Keratinocyte (primary cell): Measurements from ENCODE around the gene GREM2. TPM values are rescaled to one million over a fixed set of nuclear protein-coding genes. Genes with fewer than 3 reads are reported as not detected.
A peak's percentile ranks its signal among the peaks of the same experiment; 100 is the strongest.

Experiments used
- DNase-seq: peaks from one replicate; pipeline ENCODE4 v3.0.0-alpha.2; 2011; ENCODE audit warnings: low read depth, missing footprints, low spot score
- FAIRE-seq: peaks from 2 replicates; lab custom pipeline; 2011; peaks lifted over from hg19 to GRCh38; lab: Jason Lieb, UNC
- H2AFZ ChIP-seq: 2 replicates; pipeline ENCODE4 v1.6.0; 2012; ENCODE audit warnings: low read length, control low read depth, inconsistent platforms; ENCODE audit not compliant: control insufficient read depth
- H3K27ac ChIP-seq: 2 replicates; pipeline ENCODE4 v1.5.1; 2011; ENCODE audit warnings: low read length; ENCODE audit not compliant: control insufficient read depth, insufficient read depth
- H3K27me3 ChIP-seq: 3 replicates; pipeline ENCODE4 v1.6.0; 2011; ENCODE audit warnings: low read length; ENCODE audit not compliant: control insufficient read depth, insufficient read depth; ENCODE audit errors: extremely low read depth
- H3K36me3 ChIP-seq, 2 experiments: 2 replicates in 1 of 2; 3 replicates in 1 of 2; pipeline ENCODE4 v1.5.1; 2011; ENCODE audit warnings: low read length in 2 of 2, mild to moderate bottlenecking in 1 of 2; ENCODE audit not compliant: control insufficient read depth in 2 of 2, insufficient read depth in 2 of 2; ENCODE audit errors: extremely low read depth in 1 of 2
- H3K4me1 ChIP-seq: 3 replicates; pipeline ENCODE4 v1.5.1; 2011; ENCODE audit warnings: low read length; ENCODE audit not compliant: control insufficient read depth, insufficient read depth; ENCODE audit errors: extremely low read depth
- H3K4me2 ChIP-seq: 3 replicates; pipeline ENCODE4 v1.6.0; 2011; ENCODE audit warnings: low read depth, low read length; ENCODE audit not compliant: control insufficient read depth, insufficient read depth; ENCODE audit errors: extremely low read depth
- H3K4me3 ChIP-seq, 3 experiments: fragments of 200-600 bp in 1 of 3; sonication (generic) in 1 of 3; 2 replicates in 2 of 3; 3 replicates in 1 of 3; pipeline ENCODE4 v1.5.1; 2011 to 2016; ENCODE audit warnings: low read length in 3 of 3, mild to moderate bottlenecking in 3 of 3, control low read depth in 2 of 3, inconsistent platforms in 1 of 3, low read depth in 1 of 3, mixed read lengths in 1 of 3, mixed run types in 1 of 3, moderate library complexity in 1 of 3; ENCODE audit not compliant: control insufficient read depth in 2 of 3, insufficient read depth in 2 of 3; ENCODE audit errors: extremely low read depth in 1 of 3
- H3K79me2 ChIP-seq: 2 replicates; pipeline ENCODE4 v1.6.0; 2012; ENCODE audit warnings: low read length; ENCODE audit not compliant: control insufficient read depth, insufficient read depth
- H3K9ac ChIP-seq: 3 replicates; pipeline ENCODE4 v1.6.0; 2011; ENCODE audit warnings: low read length; ENCODE audit not compliant: control insufficient read depth, insufficient read depth; ENCODE audit errors: extremely low read depth
- H3K9me1 ChIP-seq: 3 replicates; pipeline ENCODE4 v1.6.0; 2011; ENCODE audit warnings: low read length; ENCODE audit not compliant: control insufficient read depth, insufficient read depth; ENCODE audit errors: extremely low read depth
- H3K9me3 ChIP-seq: 2 replicates; pipeline ENCODE4 v1.5.1; 2012; ENCODE audit warnings: low read depth, low read length; ENCODE audit not compliant: control insufficient read depth
- H4K20me1 ChIP-seq: 3 replicates; pipeline ENCODE4 v1.6.0; 2011; ENCODE audit warnings: low read length; ENCODE audit not compliant: control insufficient read depth, insufficient read depth; ENCODE audit errors: extremely low read depth
- CTCF ChIP-seq, 3 experiments: IDR thresholded peaks in 1 of 3; conservative IDR thresholded peaks in 1 of 3; optimal IDR thresholded peaks in 1 of 3; 2 replicates in 2 of 3; 3 replicates in 1 of 3; pipeline versions ENCODE3 to v1.5.1; 2011; ENCODE audit warnings: low read length in 3 of 3, mild to moderate bottlenecking in 3 of 3, moderate library complexity in 2 of 3, control low read depth in 1 of 3, inconsistent platforms in 1 of 3; ENCODE audit not compliant: insufficient read depth in 2 of 3; ENCODE audit errors: extremely low read depth in 1 of 3
- EZH2 ChIP-seq: IDR thresholded peaks from one replicate; pipeline ENCODE4 v1.6.1; 2012; ENCODE audit warnings: inconsistent platforms, mild to moderate bottlenecking, low read length, moderate library complexity
- dilution Hi-C: fragments of 300-500 bp; cut with MboI; formaldehyde crosslinking; loops from one replicate; pipeline ENCODE4 v1.7.0; 2020; ENCODE audit warnings: low sequenced_read_pairs; ENCODE audit not compliant: extremely low pct_ligation_motif_present
- polyA plus RNA-seq, 5 experiments: library from polyadenylated mRNA; depleted of rRNA in 3 of 5; stranded (reverse) in 3 of 5; stranded (forward) in 1 of 5; unstranded in 1 of 5; fragments of >200 nt; gene quantifications; 1 replicate in 1 of 5; 2 replicates in 3 of 5; 3 replicates in 1 of 5; pipeline versions ENCODE4 v1.2.1 to v1.2.3, GENCODE V29; 2011 to 2012; ENCODE audit warnings: missing spikeins in 2 of 5, low read depth in 1 of 5, low replicate concordance in 1 of 5

Gene GREM2
- polyA plus RNA-seq, 1 donor (not counting 4 experiments of a cell fraction or from before 2014, with no cell fraction given): not detected

DNA sequence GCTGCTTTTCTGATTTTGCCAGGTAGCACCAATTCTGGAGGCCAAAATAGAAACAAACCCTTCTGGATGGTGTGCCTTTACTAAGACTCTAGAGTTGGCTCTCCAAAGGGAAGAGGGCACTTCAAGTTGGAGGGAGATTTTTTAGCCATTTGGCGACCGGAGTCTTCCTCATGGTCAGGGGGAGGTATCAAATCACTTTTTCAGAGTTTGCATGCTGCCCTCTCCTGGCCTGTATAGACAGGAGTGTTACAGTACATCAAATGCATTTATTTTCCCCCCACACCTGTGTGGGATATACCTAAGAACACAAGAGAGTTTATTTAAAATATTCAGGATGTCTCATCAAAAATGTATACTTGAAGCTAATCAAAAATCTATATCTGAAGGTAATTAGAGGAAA lies 3.2 kb downstream of the GREM2 start:
- Histone ChIP-seq H3K9ac (no peak overlapping the region), H3K27ac (no peak overlapping the region), H3K4me1 (no peaks in the 10 kb centered on the region), H3K9me1 (no peaks in the 10 kb centered on the region), H3K4me2 (no peak overlapping the region), H3K9me3 (no peaks in the 10 kb centered on the region), H3K36me3 (no peaks in the 10 kb centered on the region), H2AFZ (no peak overlapping the region), H3K27me3 (peaks cover 3% of the 10 kb centered on the region), H4K20me1 (no peaks in the 10 kb centered on the region), H3K79me2 (no peaks in the 10 kb centered on the region), H3K4me3 (no peak overlapping the region)
- no peak for DNase-seq
- dilution Hi-C loops: no loop called here
- FAIRE-seq: no peak
- TF ChIP-seq CTCF (optimal IDR thresholded peaks at IDR 0.05 in 1 of 3, IDR thresholded peaks at IDR 0.05 in 1 of 3, conservative IDR thresholded peaks at IDR 0.05 in 1 of 3; ENCODE audit: extremely low read depth in 1 of 3, insufficient read depth in 2 of 3, low read length in 3 of 3): peak in 1 of 3 experiments; percentile 3
- TF ChIP-seq EZH2: no peak

GRCh38 chr1:240607006-240607405 lies 4.9 kb downstream of the GREM2 start:
- Histone ChIP-seq H3K4me1 (no peaks in the 10 kb centered on the region), H3K9me3 (peaks cover 3% of the 10 kb centered on the region), H3K27me3 (peaks cover 3% of the 10 kb centered on the region), H3K27ac (no peak overlapping the region), H3K9ac (no peak overlapping the region), H3K36me3 (no peaks in the 10 kb centered on the region), H4K20me1 (no peaks in the 10 kb centered on the region), H3K4me2 (no peak overlapping the region), H2AFZ (no peak overlapping the region), H3K79me2 (no peaks in the 10 kb centered on the region), H3K4me3 (no peak overlapping the region), H3K9me1 (no peaks in the 10 kb centered on the region)
- dilution Hi-C loops: no loop called here
- FAIRE-seq: no peak
- TF ChIP-seq EZH2 (no peak), CTCF (optimal IDR thresholded peaks at IDR 0.05 in 1 of 3, IDR thresholded peaks at IDR 0.05 in 1 of 3, conservative IDR thresholded peaks at IDR 0.05 in 1 of 3; ENCODE audit: extremely low read depth in 1 of 3, insufficient read depth in 2 of 3, low read length in 3 of 3) (no peak)
- no peak for DNase-seq
